Measurements from ENCODE around the gene WDR72.

DNA sequence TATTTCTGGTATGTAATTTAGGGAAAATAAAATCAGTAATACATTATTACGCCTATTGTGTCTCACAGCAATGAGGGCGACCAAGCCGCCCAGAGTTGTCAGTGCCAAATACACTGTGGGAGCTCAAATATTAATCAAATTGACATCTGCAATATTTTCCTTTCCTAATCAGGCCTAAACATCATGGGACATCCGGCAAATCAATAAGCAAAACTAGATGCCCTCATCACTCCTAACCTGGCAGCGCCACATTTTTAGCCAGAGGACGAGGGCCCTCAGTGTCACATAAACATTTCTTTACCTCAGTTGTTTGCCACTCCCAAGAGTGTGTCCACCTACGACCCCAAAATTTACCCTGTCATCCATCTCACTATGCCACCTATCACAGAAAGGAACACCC lies 64.1 kb downstream of the WDR72 start:
- TF ChIP-seq, protein P1, sequence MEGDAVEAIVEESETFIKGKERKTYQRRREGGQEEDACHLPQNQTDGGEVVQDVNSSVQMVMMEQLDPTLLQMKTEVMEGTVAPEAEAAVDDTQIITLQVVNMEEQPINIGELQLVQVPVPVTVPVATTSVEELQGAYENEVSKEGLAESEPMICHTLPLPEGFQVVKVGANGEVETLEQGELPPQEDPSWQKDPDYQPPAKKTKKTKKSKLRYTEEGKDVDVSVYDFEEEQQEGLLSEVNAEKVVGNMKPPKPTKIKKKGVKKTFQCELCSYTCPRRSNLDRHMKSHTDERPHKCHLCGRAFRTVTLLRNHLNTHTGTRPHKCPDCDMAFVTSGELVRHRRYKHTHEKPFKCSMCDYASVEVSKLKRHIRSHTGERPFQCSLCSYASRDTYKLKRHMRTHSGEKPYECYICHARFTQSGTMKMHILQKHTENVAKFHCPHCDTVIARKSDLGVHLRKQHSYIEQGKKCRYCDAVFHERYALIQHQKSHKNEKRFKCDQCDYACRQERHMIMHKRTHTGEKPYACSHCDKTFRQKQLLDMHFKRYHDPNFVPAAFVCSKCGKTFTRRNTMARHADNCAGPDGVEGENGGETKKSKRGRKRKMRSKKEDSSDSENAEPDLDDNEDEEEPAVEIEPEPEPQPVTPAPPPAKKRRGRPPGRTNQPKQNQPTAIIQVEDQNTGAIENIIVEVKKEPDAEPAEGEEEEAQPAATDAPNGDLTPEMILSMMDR (IDR thresholded peaks at IDR 0.05), result no peak
- no peak for TF ChIP-seq POLR2A (IDR thresholded peaks at IDR 0.05)
- no peak for TF ChIP-seq EP300 (IDR thresholded peaks at IDR 0.05)

Data from ovary (tissue), 3 donors.